NB4 (cell line): Measurements from ENCODE around the gene IRF2BPL.

Experiments used
- DNase-seq: peaks from one replicate; pipeline ENCODE4 v3.0.0; 2010; ENCODE audit warnings: low read depth
- H3K4me3 ChIP-seq: one replicate; pipeline ENCODE4 v1.5.1; 2011; ENCODE audit warnings: mild to moderate bottlenecking, low read depth, low read length, moderate library complexity
- CTCF ChIP-seq: IDR thresholded peaks from one replicate; pipeline ENCODE4 v1.5.1; 2012; ENCODE audit warnings: low read depth, low read length
- MAX ChIP-seq: IDR thresholded peaks from 2 replicates; pipeline ENCODE4 v1.6.1; 2011; ENCODE audit warnings: low read depth, low read length
- MYC ChIP-seq: IDR thresholded peaks from 2 replicates; pipeline ENCODE4 v1.6.1; 2011; ENCODE audit warnings: low read depth, low read length
- POLR2A ChIP-seq: IDR thresholded peaks from 2 replicates; pipeline ENCODE4 v1.6.1; 2011; ENCODE audit warnings: mild to moderate bottlenecking; ENCODE audit not compliant: insufficient read length; ENCODE audit errors: extremely low read depth

IRF2BPL gene

DNA sequence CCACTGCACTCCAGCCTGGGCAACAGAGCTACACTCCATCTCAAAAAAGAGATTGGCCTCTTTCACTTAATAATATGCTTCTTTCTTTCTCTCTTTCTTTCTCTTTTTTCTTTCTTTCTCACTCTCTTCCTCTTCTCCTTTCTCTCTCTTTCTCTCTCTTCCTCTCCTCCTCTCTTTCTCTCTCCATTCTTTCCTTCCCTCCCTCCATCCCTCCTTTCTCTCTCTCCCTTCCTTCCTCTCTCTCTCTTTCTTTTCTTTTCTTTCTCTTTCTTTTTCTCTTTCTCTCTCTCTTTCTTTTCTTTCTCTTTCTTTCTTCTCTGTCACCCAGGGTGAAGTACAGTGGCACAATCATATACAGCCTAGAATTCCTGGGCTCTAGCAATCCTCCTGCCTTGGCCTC lies 38.4 kb downstream of the IRF2BPL start:
- no peak for DNase-seq
- TF ChIP-seq MYC (no peak), POLR2A (no peak), MAX (no peak), CTCF (no peak)
- H3K4me3 ChIP-seq, result no peak overlapping the region

DNA sequence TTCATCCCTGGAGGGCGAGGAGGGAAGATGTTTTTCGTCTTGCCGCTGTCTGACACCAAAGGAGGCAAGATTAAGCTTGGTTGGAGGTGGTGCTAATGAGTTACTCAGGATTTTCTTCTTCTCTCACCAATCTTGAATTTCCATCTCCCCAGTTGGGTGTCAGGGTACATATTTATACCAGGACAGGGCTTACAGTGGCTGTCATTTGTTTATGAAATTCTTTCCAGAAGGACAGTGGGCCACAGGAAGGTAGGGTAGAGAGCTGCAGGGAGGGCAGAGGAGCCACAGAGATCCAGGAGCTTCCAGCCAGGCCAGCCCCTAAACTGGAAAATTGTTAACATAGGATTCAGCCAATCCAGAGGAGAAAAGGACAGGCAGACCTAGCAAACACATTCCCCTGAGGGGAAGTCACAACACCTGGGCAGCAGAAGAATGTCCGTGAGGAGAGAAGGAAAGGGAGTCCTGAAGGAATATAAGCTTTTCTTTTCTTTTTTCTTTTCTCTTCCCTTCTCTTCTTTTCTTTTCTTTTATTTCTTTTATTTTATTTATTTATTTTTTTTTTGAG lies 40.5 kb downstream of the IRF2BPL start:
- TF ChIP-seq MAX (no peak), CTCF (no peak), MYC (no peak), POLR2A (no peak)
- no peak for DNase-seq
- no peak overlapping the region for H3K4me3 ChIP-seq

GRCh38 chr14:76986231-76986565 lies 42.3 kb downstream of the IRF2BPL start:
- H3K4me3 ChIP-seq, result no peak overlapping the region
- TF ChIP-seq POLR2A, result no peak
- no peak for TF ChIP-seq CTCF
- no peak for TF ChIP-seq MYC
- no peak for TF ChIP-seq MAX
- DNase-seq, result no peak

- DNase-seq, result peak; percentile 19
- no peak for TF ChIP-seq MYC
- no peak for TF ChIP-seq MAX
- no peak for TF ChIP-seq CTCF
- no peak for TF ChIP-seq POLR2A
Measured at GRCh38 chr14:76985540-76986230, 42.8 kb downstream of the IRF2BPL start.

DNA sequence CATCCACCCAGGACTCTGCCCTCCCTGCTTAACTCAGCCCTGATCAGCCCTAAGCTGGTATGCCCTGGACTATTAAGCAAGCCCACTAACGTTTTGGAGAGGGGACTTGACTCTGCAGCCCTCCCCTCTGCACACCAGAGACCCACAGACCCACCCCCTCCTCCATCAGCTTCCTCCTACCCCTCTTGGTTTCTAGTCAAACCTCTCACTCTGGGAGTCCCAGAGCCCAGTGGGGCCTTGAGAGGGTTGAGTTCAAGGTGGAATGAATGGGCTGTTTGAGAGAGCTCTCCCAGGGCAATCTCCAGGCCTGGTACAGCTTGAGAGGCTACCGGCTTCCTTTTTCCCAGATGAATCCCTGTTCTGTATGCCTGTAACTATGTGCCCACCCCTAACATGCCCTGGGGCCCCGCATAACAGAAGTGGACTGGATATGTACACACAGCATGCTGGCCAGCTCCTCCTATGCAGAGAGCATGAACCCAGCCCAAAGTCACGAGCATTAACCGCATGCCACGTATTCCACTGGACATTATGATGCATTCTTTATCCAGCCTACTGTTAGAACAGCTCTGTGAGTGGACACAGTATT lies 43.6 kb downstream of the IRF2BPL start:
- peak; percentile 23 for DNase-seq
- no peak overlapping the region for H3K4me3 ChIP-seq
- no peak for TF ChIP-seq CTCF
- TF ChIP-seq POLR2A, result no peak
- TF ChIP-seq MYC, result no peak

More at GRCh38 chr14:76985540-76986230, 42.8 kb downstream of the IRF2BPL start:
- H3K4me3 ChIP-seq, result no peak overlapping the region
